Measurements from ENCODE around the gene SLC1A3. TPM values are rescaled to one million over a fixed set of nuclear protein-coding genes. Genes with fewer than 3 reads are reported as not detected.

Gene SLC1A3
- total and polyA plus RNA-seq, 11 donors = 49.5 to 153 (median 66.1) TPM

GRCh38 chr5:36723912-36724311 lies 117.5 kb downstream of the SLC1A3 start:
- H3K9me3 ChIP-seq = no peaks in the 10 kb centered on the region

DNA sequence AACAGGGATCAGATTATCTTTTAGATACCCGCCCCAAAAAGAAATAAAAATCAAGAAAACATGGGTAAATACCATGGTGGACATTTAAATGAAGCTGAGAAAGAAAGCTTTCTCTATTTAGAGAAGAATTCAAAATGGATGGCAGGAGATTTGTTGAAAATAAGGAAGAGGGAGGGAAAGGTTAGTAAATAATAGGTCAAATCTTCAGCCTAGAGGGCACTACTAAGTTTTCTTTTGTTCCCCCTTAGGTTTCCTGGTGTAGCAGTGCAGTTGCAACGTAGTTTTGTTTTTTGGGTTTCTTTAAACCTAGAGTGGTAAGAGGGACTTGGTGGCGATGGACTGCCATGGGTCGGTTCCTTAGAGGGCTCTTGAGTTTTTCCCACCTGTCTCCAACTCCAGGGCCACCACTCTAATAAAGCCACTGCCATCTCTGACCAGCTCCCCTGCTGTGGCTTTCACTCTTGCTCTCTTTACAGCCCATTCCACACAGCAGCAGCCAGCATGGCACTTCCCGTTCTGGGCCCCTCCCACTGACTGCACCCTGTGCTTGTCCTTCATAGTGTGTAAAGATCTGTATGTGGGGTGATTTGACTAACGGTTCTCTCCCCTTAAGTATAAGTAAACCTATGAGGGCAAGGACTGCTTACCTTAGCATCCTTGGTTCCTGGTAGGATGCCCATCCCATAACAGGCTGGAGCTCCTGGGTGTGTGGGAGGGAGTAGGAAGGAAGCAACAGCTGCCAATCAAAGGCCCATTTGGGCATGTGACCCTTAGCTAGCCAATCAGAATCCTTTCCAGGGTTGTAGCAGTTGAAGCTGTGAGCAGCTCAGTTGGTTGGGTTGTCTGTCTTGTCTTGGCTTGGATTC lies 118.3 kb downstream of the SLC1A3 start:
- H3K4me3 ChIP-seq = peak overlapping the region in 3 of 12 donors; percentile 6 to 45 (median 6)

More at GRCh38 chr5:36723912-36724311, 117.5 kb downstream of the SLC1A3 start:
- no peaks in the 10 kb centered on the region for H3K36me3 ChIP-seq
- peak overlapping the region in 1 of 12 donors; percentile 45 for H3K4me3 ChIP-seq
- TF ChIP-seq, protein P1, sequence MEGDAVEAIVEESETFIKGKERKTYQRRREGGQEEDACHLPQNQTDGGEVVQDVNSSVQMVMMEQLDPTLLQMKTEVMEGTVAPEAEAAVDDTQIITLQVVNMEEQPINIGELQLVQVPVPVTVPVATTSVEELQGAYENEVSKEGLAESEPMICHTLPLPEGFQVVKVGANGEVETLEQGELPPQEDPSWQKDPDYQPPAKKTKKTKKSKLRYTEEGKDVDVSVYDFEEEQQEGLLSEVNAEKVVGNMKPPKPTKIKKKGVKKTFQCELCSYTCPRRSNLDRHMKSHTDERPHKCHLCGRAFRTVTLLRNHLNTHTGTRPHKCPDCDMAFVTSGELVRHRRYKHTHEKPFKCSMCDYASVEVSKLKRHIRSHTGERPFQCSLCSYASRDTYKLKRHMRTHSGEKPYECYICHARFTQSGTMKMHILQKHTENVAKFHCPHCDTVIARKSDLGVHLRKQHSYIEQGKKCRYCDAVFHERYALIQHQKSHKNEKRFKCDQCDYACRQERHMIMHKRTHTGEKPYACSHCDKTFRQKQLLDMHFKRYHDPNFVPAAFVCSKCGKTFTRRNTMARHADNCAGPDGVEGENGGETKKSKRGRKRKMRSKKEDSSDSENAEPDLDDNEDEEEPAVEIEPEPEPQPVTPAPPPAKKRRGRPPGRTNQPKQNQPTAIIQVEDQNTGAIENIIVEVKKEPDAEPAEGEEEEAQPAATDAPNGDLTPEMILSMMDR (IDR thresholded peaks at IDR 0.05) = no peak
- TF ChIP-seq POLR2A (IDR thresholded peaks at IDR 0.05) = no peak
- intact Hi-C loops (cut with DNase I) = loop anchor here in 1 of 10 donors (10.0 kb wide), 1 partner anchor 141 kb away; no protein-coding TSS in a partner anchor
- peaks cover 0 to 31% (median 0%) of the 10 kb centered on the region in 12 donors for H3K4me1 ChIP-seq
- H3K27ac ChIP-seq = peak overlapping the region in 1 of 12 donors; percentile 89
- DNase-seq = no peak
- 79 to 87% (median 82%) methylated on average over 2 of the region's 2 CpGs for WGBS, 4 donors
- peak in 3 of 4 donors; percentile 18 to 22 (median 18) for ATAC-seq
- no peaks in the 10 kb centered on the region for H3K27me3 ChIP-seq

GRCh38 chr5:36726317-36726716 lies 119.9 kb downstream of the SLC1A3 start:
- no peaks in the 10 kb centered on the region for H3K9me3 ChIP-seq
- H3K36me3 ChIP-seq = no peaks in the 10 kb centered on the region
- ATAC-seq (no peak), DNase-seq (no peak)
- no peak overlapping the region for H3K4me3 ChIP-seq
- intact Hi-C loops (cut with DNase I) = loop anchor here in 4 of 10 donors (5.0 to 10.0 kb wide), 3 partner anchors 138 to 281 kb away; no protein-coding TSS in a partner anchor
- H3K27me3 ChIP-seq = no peaks in the 10 kb centered on the region
- TF ChIP-seq, protein P1 (IDR thresholded peaks at IDR 0.05) = no peak
- TF ChIP-seq POLR2A (IDR thresholded peaks at IDR 0.05) = no peak
- H3K27ac ChIP-seq = no peak overlapping the region
- WGBS, 4 donors = 88 to 95% (median 91%) methylated on average over 1 of the region's 1 CpG
- H3K4me1 ChIP-seq = peaks cover 0 to 35% (median 0%) of the 10 kb centered on the region in 12 donors

More for the DNA sequence above, 118.3 kb downstream of the SLC1A3 start:
- H3K27me3 ChIP-seq = no peaks in the 10 kb centered on the region
- intact Hi-C loops (cut with DNase I) = loop anchor here in 4 of 10 donors (5.0 to 10.0 kb wide), 3 partner anchors 140 to 283 kb away; no protein-coding TSS in a partner anchor
- 80 to 85% (median 83%) methylated on average over 6 of the region's 6 CpGs for WGBS, 4 donors
- DNase-seq (peak; percentile 31 to 67 (median 47)), ATAC-seq (peak in 3 of 4 donors; percentile 72 to 80 (median 80))
- no peaks in the 10 kb centered on the region for H3K9me3 ChIP-seq
- TF ChIP-seq POLR2A (IDR thresholded peaks at IDR 0.05) = no peak
- TF ChIP-seq, protein P1 (IDR thresholded peaks at IDR 0.05) = no peak
- H3K27ac ChIP-seq = peak overlapping the region in 1 of 12 donors; percentile 89
- peaks cover 0 to 35% (median 0%) of the 10 kb centered on the region in 12 donors for H3K4me1 ChIP-seq
- no peaks in the 10 kb centered on the region for H3K36me3 ChIP-seq

DNA sequence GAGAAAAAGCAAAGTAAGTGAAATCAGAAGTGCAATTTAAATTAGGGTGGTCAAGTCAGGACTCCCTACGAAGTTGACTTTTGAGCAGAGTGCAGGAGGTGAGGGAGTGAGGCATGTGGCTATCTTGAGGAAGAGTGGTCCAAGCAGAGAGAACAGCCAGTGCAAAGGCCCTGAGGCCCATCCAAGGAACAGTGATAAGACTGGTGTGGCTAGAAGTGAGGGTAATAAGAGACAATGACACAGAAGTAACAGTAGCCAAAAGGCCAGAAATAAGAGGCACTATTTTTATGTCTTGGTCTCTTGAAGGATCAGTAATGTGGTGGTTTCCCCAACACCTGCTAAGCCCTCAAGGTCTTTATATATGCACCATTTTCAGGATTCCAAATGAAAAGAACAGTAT lies 120.4 kb downstream of the SLC1A3 start:
- no peaks in the 10 kb centered on the region for H3K36me3 ChIP-seq
- ATAC-seq (no peak), DNase-seq (no peak)
- no peaks in the 10 kb centered on the region for H3K9me3 ChIP-seq
- 77 to 93% (median 84%) methylated on average over 1 of the region's 1 CpG for WGBS, 4 donors
- H3K27ac ChIP-seq = no peak overlapping the region
- no peak overlapping the region for H3K4me3 ChIP-seq
- intact Hi-C loops (cut with DNase I) = loop anchor here in 4 of 10 donors (5.0 to 10.0 kb wide), 3 partner anchors 138 to 281 kb away; no protein-coding TSS in a partner anchor
- TF ChIP-seq, protein P1 (IDR thresholded peaks at IDR 0.05) = no peak
- TF ChIP-seq POLR2A (IDR thresholded peaks at IDR 0.05) = no peak
- no peaks in the 10 kb centered on the region for H3K27me3 ChIP-seq
- peaks cover 0 to 35% (median 0%) of the 10 kb centered on the region in 12 donors for H3K4me1 ChIP-seq

Measured in heart left ventricle (tissue), 16 donors.